ENCODE data around the gene TMED4. TPM values are rescaled to one million over a fixed set of nuclear protein-coding genes. Genes with fewer than 3 reads are reported as not detected.

Gene TMED4
- total and polyA plus RNA-seq, 2 experiments from 2014 or later, result 43.5 to 98.5 TPM

DNA sequence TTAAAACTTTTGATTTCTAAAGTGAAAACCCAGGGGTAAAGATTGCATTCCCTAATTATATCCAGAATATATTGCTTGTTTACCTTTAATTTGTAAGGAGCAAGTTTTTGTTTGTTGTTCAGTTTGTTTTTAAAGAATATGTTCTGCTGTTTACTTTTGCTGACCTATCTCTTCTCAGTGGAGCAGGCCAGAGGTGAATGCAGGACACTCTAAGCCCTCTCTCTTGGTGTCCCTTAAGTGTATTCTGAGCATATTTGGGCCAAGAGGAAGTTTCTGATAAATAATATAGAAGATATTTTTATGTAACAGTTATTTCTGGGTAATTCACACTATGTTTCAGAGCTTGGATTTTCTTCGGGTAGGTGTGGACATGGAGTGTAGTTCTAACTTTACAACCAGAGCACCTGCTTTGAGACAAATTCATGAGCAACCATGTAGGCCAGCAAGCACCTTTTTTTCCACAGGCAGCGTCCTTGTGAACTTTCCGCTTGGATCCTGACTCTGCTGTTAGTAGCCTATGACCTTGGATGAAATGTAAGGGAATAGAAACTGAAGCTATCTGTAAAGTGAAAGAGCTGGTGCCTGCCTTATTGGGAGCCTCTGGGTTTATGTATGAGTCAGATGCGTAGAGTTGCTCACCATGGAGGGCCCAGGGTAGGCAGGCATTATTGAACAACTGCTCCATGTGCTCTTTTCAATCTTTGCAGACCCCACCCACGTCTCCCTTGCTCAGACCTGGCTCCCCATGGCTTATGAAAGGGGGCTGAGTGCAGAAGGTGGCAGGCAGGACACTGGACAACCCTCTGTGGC, 40.5 kb upstream of the TMED4 start:
- H3K9me3 Mint-ChIP-seq, result no peaks in the 10 kb centered on the region
- H3K4me3 Mint-ChIP-seq, result no peak overlapping the region
- Histone ChIP-seq H3K4me3 (no peak overlapping the region), H4K20me1 (replicated peaks; ENCODE audit: insufficient read depth) (peaks cover 33% of the 10 kb centered on the region), H3K27ac (ENCODE audit: low read depth) (no peak overlapping the region), H3K79me2 (replicated peaks; ENCODE audit: insufficient read depth) (peaks cover 81% of the 10 kb centered on the region), H3F3A (replicated peaks; ENCODE audit: low read depth) (no peaks in the 10 kb centered on the region), H3K36me3 (ENCODE audit: insufficient read depth) (no peaks in the 10 kb centered on the region; the same call in 1 of the 2 replicates), H3K4me1 (ENCODE audit: insufficient read depth) (peaks cover 2% of the 10 kb centered on the region; the same call in 1 of the 2 replicates), H3K4me2 (no peak overlapping the region), H3K9me2 (ENCODE audit: insufficient read depth) (no peaks in the 10 kb centered on the region), H2AFZ (no peak overlapping the region), H3K27me3 (ENCODE audit: insufficient read depth) (no peaks in the 10 kb centered on the region)
- ATAC-seq (no peak), DNase-seq (ENCODE audit: low spot score) (no peak)
- peaks cover 14% of the 10 kb centered on the region for H3K36me3 Mint-ChIP-seq (ENCODE audit: low read depth)
- H3K4me1 Mint-ChIP-seq, result peaks cover 12% of the 10 kb centered on the region
- TF ChIP-seq STAT1 (IDR thresholded peaks at IDR 0.05; ENCODE audit: unreplicated experiment) (no peak), ZNF331 (CRISPR knock-in tag; IDR thresholded peaks at IDR 0.05; ENCODE audit: low read depth) (no peak), POLR2AphosphoS5 (IDR thresholded peaks at IDR 0.05; ENCODE audit: low read depth) (no peak), JUNB (IDR thresholded peaks at IDR 0.05; ENCODE audit: unreplicated experiment) (no peak), ETS1 (IDR thresholded peaks at IDR 0.05) (no peak), ZNF114 (CRISPR knock-in tag; IDR thresholded peaks at IDR 0.05) (no peak)
- peak overlapping the region; percentile 12; the same call in 1 of the 2 replicates for H3K27ac Mint-ChIP-seq
- peaks cover 12% of the 10 kb centered on the region for H3K27me3 Mint-ChIP-seq (ENCODE audit: insufficient read depth, low read depth, poor library complexity)

GRCh38 chr7:44621750-44622103, 39.7 kb upstream of the TMED4 start:
- Mint-ChIP-seq H3K27me3 (ENCODE audit: insufficient read depth, low read depth, poor library complexity) (peaks cover 9% of the 10 kb centered on the region), H3K36me3 (ENCODE audit: low read depth) (peaks cover 14% of the 10 kb centered on the region), H3K9me3 (no peaks in the 10 kb centered on the region), H3K27ac (no peak overlapping the region), H3K4me1 (peaks cover 12% of the 10 kb centered on the region), H3K4me3 (no peak overlapping the region)
- H3K27me3 ChIP-seq (ENCODE audit: insufficient read depth), result no peaks in the 10 kb centered on the region
- no peak overlapping the region for H3K4me3 ChIP-seq
- no peak overlapping the region for H3K4me2 ChIP-seq
- H3F3A ChIP-seq (replicated peaks; ENCODE audit: low read depth), result no peaks in the 10 kb centered on the region
- ATAC-seq, result no peak
- H3K79me2 ChIP-seq (replicated peaks; ENCODE audit: insufficient read depth), result peaks cover 89% of the 10 kb centered on the region
- peaks cover 33% of the 10 kb centered on the region for H4K20me1 ChIP-seq (replicated peaks; ENCODE audit: insufficient read depth)
- H3K9me2 ChIP-seq (ENCODE audit: insufficient read depth), result no peaks in the 10 kb centered on the region
- no peak overlapping the region for H2AFZ ChIP-seq
- H3K4me1 ChIP-seq (ENCODE audit: insufficient read depth), result peaks cover 4% of the 10 kb centered on the region; the same call in 1 of the 2 replicates
- no peak for DNase-seq (ENCODE audit: low spot score)
- H3K36me3 ChIP-seq (ENCODE audit: insufficient read depth), result no peaks in the 10 kb centered on the region
- no peak overlapping the region for H3K27ac ChIP-seq (ENCODE audit: low read depth)
- no peak for TF ChIP-seq JUNB (IDR thresholded peaks at IDR 0.05; ENCODE audit: unreplicated experiment)
- TF ChIP-seq NANOG (IDR thresholded peaks at IDR 0.05; ENCODE audit: borderline replicate concordance), result no peak
- no peak for TF ChIP-seq CREB1 (CRISPR knock-in tag; IDR thresholded peaks at IDR 0.05; ENCODE audit: low read depth)
- TF ChIP-seq REST (IDR thresholded peaks at IDR 0.05; ENCODE audit: unreplicated experiment), result no peak
- TF ChIP-seq EZH2phosphoT487 (IDR thresholded peaks at IDR 0.05; ENCODE audit: unreplicated experiment), result no peak
- TF ChIP-seq POLR2AphosphoS5 (IDR thresholded peaks at IDR 0.05; ENCODE audit: low read depth), result no peak
- no peak for TF ChIP-seq ZNF114 (CRISPR knock-in tag; IDR thresholded peaks at IDR 0.05)
- no peak for TF ChIP-seq ETS1 (IDR thresholded peaks at IDR 0.05)
- TF ChIP-seq EZH2 (IDR thresholded peaks at IDR 0.05; ENCODE audit: low read depth, unreplicated experiment), result no peak
- TF ChIP-seq, protein P1, sequence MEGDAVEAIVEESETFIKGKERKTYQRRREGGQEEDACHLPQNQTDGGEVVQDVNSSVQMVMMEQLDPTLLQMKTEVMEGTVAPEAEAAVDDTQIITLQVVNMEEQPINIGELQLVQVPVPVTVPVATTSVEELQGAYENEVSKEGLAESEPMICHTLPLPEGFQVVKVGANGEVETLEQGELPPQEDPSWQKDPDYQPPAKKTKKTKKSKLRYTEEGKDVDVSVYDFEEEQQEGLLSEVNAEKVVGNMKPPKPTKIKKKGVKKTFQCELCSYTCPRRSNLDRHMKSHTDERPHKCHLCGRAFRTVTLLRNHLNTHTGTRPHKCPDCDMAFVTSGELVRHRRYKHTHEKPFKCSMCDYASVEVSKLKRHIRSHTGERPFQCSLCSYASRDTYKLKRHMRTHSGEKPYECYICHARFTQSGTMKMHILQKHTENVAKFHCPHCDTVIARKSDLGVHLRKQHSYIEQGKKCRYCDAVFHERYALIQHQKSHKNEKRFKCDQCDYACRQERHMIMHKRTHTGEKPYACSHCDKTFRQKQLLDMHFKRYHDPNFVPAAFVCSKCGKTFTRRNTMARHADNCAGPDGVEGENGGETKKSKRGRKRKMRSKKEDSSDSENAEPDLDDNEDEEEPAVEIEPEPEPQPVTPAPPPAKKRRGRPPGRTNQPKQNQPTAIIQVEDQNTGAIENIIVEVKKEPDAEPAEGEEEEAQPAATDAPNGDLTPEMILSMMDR (conservative IDR thresholded peaks at IDR 0.05; ENCODE audit: low read depth in 2 of 2), result no peak
